OCI-LY7 (cell line): ENCODE data around the gene CYTH3. TPM values are rescaled to one million over a fixed set of nuclear protein-coding genes. Genes with fewer than 3 reads are reported as not detected.

Experiments
- BruUV-seq: library from RNA; stranded (reverse); fragments of 400-500 nt; replicated peaks from 2 replicates; lab custom pipeline; 2021; lab: Mats Ljungman, UMichigan
- CTCF ChIA-PET: fragments of 300-600 bp; sonication (Branson Sonifier 250); formaldehyde crosslinking; loops from one replicate; lab custom pipeline; 2022; ENCODE audit warnings: antibody characterized with exemption; ENCODE audit not compliant: unreplicated experiment; lab: Charles Lee
- POLR2A ChIA-PET: fragments of 300-600 bp; sonication (Branson Sonifier 250); formaldehyde crosslinking; loops from one replicate; lab custom pipeline; 2022; ENCODE audit warnings: antibody characterized with exemption; lab: Charles Lee
- DNase-seq: peaks from one replicate; pipeline ENCODE4 v3.0.0-alpha.2; 2015; ENCODE audit warnings: low spot score
- H2AFZ ChIP-seq: fragments of 200-600 bp; sonication (generic), shearing (Covaris generic); 2 replicates; pipeline ENCODE4 v1.6.1; 2014; ENCODE audit warnings: mild to moderate bottlenecking, antibody characterized with exemption, low read length, moderate library complexity
- H3K27ac ChIP-seq: fragments of 200-600 bp; sonication (generic); 2 replicates; pipeline ENCODE4 v1.5.1; 2014; ENCODE audit warnings: mixed run types, low read depth, mild to moderate bottlenecking, moderate library complexity, low read length, inconsistent platforms; ENCODE audit not compliant: poor library complexity, severe bottlenecking
- H3K36me3 ChIP-seq: fragments of 200-600 bp; sonication (generic); 2 replicates; pipeline ENCODE4 v1.6.1; 2014; ENCODE audit warnings: mild to moderate bottlenecking, antibody characterized with exemption, low read length, moderate library complexity, mixed read lengths; ENCODE audit not compliant: insufficient read depth
- H3K4me1 ChIP-seq: fragments of 200-600 bp; sonication (generic); 2 replicates; pipeline ENCODE4 v1.5.1; 2014; ENCODE audit warnings: mild to moderate bottlenecking, low read length; ENCODE audit not compliant: insufficient read depth, poor library complexity, severe bottlenecking
- H3K4me2 ChIP-seq: fragments of 200-600 bp; sonication (generic); 2 replicates; pipeline ENCODE4 v1.6.1; 2014; ENCODE audit warnings: mild to moderate bottlenecking, low read length
- H3K4me3 ChIP-seq: fragments of 200-600 bp; sonication (generic); 2 replicates; pipeline ENCODE4 v1.5.1; 2014; ENCODE audit warnings: mild to moderate bottlenecking, low read depth, low read length; ENCODE audit not compliant: poor library complexity, severe bottlenecking
- H3K79me2 ChIP-seq: fragments of 200-600 bp; sonication (generic); 2 replicates; pipeline ENCODE4 v1.6.1; 2016; ENCODE audit warnings: low read depth, mild to moderate bottlenecking, low read length, moderate library complexity, mixed read lengths; ENCODE audit not compliant: insufficient read depth
- H3K9me2 ChIP-seq: fragments of 200-600 bp; sonication (generic); 2 replicates; pipeline ENCODE4 v1.6.1; 2016; ENCODE audit warnings: mild to moderate bottlenecking, low read length, mixed read lengths; ENCODE audit not compliant: insufficient read depth
- H3K9me3 ChIP-seq: fragments of 200-600 bp; sonication (generic); 2 replicates; pipeline ENCODE4 v1.6.1; 2014; ENCODE audit warnings: mild to moderate bottlenecking, mixed run types, low read length, mixed read lengths
- H4K20me1 ChIP-seq: fragments of 200-600 bp; sonication (generic); 2 replicates; pipeline ENCODE4 v1.6.1; 2014; ENCODE audit warnings: mild to moderate bottlenecking, antibody characterized with exemption, low read length, moderate library complexity, mixed read lengths; ENCODE audit not compliant: insufficient read depth
- EZH2phosphoT487 ChIP-seq: fragments of 200-600 bp; sonication (generic); IDR thresholded peaks from 2 replicates; pipeline ENCODE4 v1.6.1; 2018; ENCODE audit warnings: low read depth, borderline replicate concordance, mild to moderate bottlenecking, mixed run types, antibody characterized with exemption, low read length, moderate library complexity, mixed read lengths
- intact Hi-C: fragments of 100-400 bp; cut with micrococcal nuclease; formaldehyde crosslinking; loops from one replicate; pipeline ENCODE4 v1.10.0; 2022; ENCODE audit not compliant: unreplicated experiment
- total RNA-seq, 2 experiments: library from RNA; depleted of rRNA in 1 of 2; stranded (reverse); fragments of >200 nt in 1 of 2; shearing (Covaris generic) in 1 of 2; gene quantifications; 2 replicates each; pipeline ENCODE4 v1.2.3, GENCODE V29; 2014 to 2022
- TF ChIP-seq, protein P1 (sequence below): fragments of 200-600 bp; sonication (generic); conservative IDR thresholded peaks from 2 replicates; pipeline ENCODE4 v1.5.1; 2014; ENCODE audit warnings: mild to moderate bottlenecking, antibody characterized with exemption, low read length, moderate library complexity, mixed read lengths

Gene CYTH3
- total RNA-seq, 2 experiments from 2014 or later, result 3.7 to 4.7 TPM

DNA sequence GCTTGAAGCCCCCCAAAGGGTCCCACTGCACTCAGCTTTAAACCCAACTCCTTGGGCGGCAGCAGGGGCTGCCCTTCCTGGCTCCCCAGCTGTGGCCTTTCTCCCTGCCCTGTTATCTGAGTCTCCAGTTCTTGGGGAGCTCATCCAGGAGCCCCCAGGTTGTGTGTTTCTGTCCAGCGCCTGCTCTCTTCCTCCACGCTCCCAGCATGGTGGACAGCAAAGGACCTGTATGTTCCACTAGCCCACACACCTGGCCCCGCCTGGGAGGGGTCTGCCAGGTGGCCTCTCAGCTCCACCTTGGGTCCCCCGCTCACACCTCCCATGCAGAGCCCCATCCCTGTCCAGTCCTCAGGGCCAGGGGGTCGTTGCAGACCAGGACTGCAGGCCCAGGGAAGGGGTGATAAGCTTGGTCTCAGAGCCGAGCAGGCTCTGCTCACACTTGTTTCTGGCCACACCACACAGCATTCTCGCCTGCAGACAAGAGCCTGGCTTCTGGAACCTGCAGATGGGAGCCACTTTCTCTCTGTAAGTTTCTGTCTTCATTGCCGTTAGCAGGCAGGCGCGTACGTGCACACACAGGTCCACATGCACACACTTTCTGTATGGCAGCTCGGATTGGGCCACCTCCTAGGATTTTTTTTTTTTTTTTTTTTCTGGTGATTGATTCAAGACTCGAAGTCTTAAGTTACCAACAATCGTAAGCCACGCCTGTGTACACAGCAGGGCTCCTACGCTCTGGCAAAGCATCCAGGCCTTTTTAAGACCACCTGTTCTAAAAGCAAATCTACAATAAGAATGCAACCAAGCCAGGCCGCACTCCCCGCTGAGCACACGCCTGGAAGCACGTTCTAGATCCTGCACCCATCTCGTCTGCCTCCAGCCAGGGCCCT is 104.6 kb downstream of the CYTH3 start:
- intact Hi-C loops, result no loop called here
- Histone ChIP-seq H3K9me2 (no peaks in the 10 kb centered on the region), H3K79me2 (no peaks in the 10 kb centered on the region), H4K20me1 (no peaks in the 10 kb centered on the region), H3K27ac (no peak overlapping the region), H3K4me2 (no peak overlapping the region), H3K9me3 (no peaks in the 10 kb centered on the region), H2AFZ (no peak overlapping the region), H3K36me3 (no peaks in the 10 kb centered on the region), H3K4me1 (peaks cover 9% of the 10 kb centered on the region), H3K4me3 (no peak overlapping the region)
- no peak for TF ChIP-seq EZH2phosphoT487
- TF ChIP-seq, protein P1, sequence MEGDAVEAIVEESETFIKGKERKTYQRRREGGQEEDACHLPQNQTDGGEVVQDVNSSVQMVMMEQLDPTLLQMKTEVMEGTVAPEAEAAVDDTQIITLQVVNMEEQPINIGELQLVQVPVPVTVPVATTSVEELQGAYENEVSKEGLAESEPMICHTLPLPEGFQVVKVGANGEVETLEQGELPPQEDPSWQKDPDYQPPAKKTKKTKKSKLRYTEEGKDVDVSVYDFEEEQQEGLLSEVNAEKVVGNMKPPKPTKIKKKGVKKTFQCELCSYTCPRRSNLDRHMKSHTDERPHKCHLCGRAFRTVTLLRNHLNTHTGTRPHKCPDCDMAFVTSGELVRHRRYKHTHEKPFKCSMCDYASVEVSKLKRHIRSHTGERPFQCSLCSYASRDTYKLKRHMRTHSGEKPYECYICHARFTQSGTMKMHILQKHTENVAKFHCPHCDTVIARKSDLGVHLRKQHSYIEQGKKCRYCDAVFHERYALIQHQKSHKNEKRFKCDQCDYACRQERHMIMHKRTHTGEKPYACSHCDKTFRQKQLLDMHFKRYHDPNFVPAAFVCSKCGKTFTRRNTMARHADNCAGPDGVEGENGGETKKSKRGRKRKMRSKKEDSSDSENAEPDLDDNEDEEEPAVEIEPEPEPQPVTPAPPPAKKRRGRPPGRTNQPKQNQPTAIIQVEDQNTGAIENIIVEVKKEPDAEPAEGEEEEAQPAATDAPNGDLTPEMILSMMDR, result no peak
- no peak for DNase-seq
- POLR2A ChIA-PET, result interaction anchor here (0.5 to 0.7 kb wide), 2 partner anchors 57 to 77 kb away, joined by 3 to 5 read pairs; no protein-coding TSS in a partner anchor
- no TSS peak for BruUV-seq
- CTCF ChIA-PET, result no interaction called here

DNA sequence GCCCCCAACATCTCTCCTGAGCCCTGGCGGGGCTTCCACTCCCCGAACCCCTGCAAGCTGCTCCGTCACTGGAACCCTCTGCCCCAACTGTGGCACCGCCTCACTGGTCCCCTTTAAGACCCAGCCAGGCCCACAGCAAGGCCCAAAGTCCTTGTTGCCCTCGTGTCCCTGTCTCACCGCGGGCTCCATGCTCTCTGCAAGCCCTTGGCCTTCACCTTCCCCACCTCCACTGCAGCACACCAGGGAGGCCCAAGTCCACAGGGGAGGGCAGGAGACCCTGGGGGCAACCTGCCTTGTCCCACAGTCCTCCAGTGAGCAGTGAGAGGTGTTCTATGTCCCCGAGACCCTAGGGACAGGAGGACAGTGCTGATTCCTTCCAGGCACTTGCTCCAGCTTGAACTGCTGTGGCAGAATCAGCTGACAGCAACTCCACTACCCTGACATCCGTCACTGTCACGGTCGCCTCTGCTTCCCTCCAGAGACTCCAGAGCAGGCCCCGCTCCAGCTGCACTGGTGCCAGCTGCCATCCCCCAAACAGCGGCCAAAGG is 105.3 kb downstream of the CYTH3 start:
- no peak overlapping the region for H3K4me3 ChIP-seq
- no peaks in the 10 kb centered on the region for H3K36me3 ChIP-seq
- DNase-seq, result no peak
- no peaks in the 10 kb centered on the region for H3K9me3 ChIP-seq
- no peaks in the 10 kb centered on the region for H3K79me2 ChIP-seq
- TF ChIP-seq EZH2phosphoT487, result no peak
- TF ChIP-seq, protein P1, result no peak
- ChIA-PET CTCF (no interaction called here), POLR2A (interaction anchor here (0.5 kb wide), 1 partner anchor 77 kb away, joined by 3 read pairs; no protein-coding TSS in a partner anchor)
- BruUV-seq, result no TSS peak
- no peaks in the 10 kb centered on the region for H3K9me2 ChIP-seq
- H3K4me1 ChIP-seq, result peaks cover 9% of the 10 kb centered on the region
- no peak overlapping the region for H2AFZ ChIP-seq
- H3K4me2 ChIP-seq, result no peak overlapping the region
- H3K27ac ChIP-seq, result no peak overlapping the region
- no peaks in the 10 kb centered on the region for H4K20me1 ChIP-seq
- intact Hi-C loops, result no loop called here
